Epithelial cell of proximal tubule (primary cell): Measurements from ENCODE around the gene TMEM129. TPM values are rescaled to one million over a fixed set of nuclear protein-coding genes. Genes with fewer than 3 reads are reported as not detected.
A peak's percentile ranks its signal among the peaks of the same experiment; 100 is the strongest.

Source experiments
- DNase-seq: peaks from one replicate; pipeline ENCODE4 v3.0.0-alpha.2; 2011; ENCODE audit warnings: low read depth
- H3K4me3 ChIP-seq: 2 replicates; pipeline ENCODE4 v1.5.1; 2011; ENCODE audit warnings: low read depth, mild to moderate bottlenecking, low read length
- CTCF ChIP-seq: conservative IDR thresholded peaks from 2 replicates; pipeline ENCODE4 v1.5.1; 2012; ENCODE audit warnings: low read depth, mild to moderate bottlenecking, low read length
- total RNA-seq: library from RNA; depleted of rRNA; stranded (reverse); fragments of >200 nt; gene quantifications from 2 replicates; pipeline ENCODE4 v1.2.3, GENCODE V29; 2015

Gene TMEM129
- total RNA-seq, 1 donor from 2014 or later: 50.9 TPM

- no peak for DNase-seq
- peak overlapping the region; percentile 26 for H3K4me3 ChIP-seq
- no peak for TF ChIP-seq CTCF
Observed at GRCh38 chr4:1684506-1685234, 36.5 kb downstream of the TMEM129 start.

GRCh38 chr4:1683736-1684505, 37.2 kb downstream of the TMEM129 start, which contains the start of gene FAM53A:
FAM53A (minus strand) TSS chr4:1684313; CDS start chr4:1668741, 15,572 bp downstream.
- no peak for TF ChIP-seq CTCF
- peak within 1 kb of the TSS; percentile 60 for H3K4me3 ChIP-seq
- DNase-seq: no peak

GRCh38 chr4:1683261-1683735, 37.8 kb downstream of the TMEM129 start:
- DNase-seq: peak; percentile 61
- peak overlapping the region; percentile 60 for H3K4me3 ChIP-seq

GRCh38 chr4:1682860-1683259, 38.3 kb downstream of the TMEM129 start:
- no peak for TF ChIP-seq CTCF
- no peak for DNase-seq
- peak overlapping the region; percentile 60 for H3K4me3 ChIP-seq

More at GRCh38 chr4:1683261-1683735, 37.8 kb downstream of the TMEM129 start:
- no peak for TF ChIP-seq CTCF

- no peak for DNase-seq
- TF ChIP-seq CTCF: no peak
- no peak overlapping the region for H3K4me3 ChIP-seq
Observed at GRCh38 chr4:1678244-1678643, 42.9 kb downstream of the TMEM129 start.

- no peak overlapping the region for H3K4me3 ChIP-seq
- no peak for TF ChIP-seq CTCF
- DNase-seq: no peak
Observed at GRCh38 chr4:1676605-1677525, 44.3 kb downstream of the TMEM129 start.
